OCI-LY1 (cell line): ENCODE data around the gene SLIT3.

ENCODE experiments used
- EZH2 ChIP-seq: fragments of 200-600 bp; sonication (generic), shearing (Covaris generic); IDR thresholded peaks from 2 replicates; pipeline ENCODE4 v1.8.0; 2017; ENCODE audit warnings: borderline replicate concordance, mixed run types, mild to moderate bottlenecking, antibody characterized with exemption, low read length, moderate library complexity, mixed read lengths
- TF ChIP-seq, protein P1 (sequence below): fragments of 200-600 bp; sonication (generic), shearing (Covaris generic); IDR thresholded peaks from 2 replicates; pipeline ENCODE4 v1.5.1; 2017; ENCODE audit warnings: mild to moderate bottlenecking, antibody characterized with exemption, low read length, moderate library complexity, mixed read lengths

DNA sequence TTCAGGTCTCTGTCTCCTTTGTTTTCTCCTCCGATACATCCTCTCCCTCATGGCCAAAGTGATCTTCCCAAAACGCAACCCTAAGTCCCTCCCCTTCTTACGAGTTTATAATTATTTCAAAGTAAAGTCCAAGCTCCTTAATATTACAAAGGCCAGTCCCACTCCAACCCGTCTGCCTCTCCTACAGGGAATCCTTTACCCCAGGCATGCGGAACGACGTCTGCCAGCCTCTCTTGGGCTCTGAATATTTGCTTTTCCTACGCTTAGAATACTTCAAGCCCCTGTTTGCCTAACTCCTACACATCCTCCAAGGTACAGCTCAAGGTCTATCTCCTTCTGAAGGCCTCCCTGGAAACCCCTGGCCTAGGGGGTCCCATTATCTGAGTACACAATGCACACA lies 246.4 kb downstream of the SLIT3 start:
- TF ChIP-seq, protein P1, sequence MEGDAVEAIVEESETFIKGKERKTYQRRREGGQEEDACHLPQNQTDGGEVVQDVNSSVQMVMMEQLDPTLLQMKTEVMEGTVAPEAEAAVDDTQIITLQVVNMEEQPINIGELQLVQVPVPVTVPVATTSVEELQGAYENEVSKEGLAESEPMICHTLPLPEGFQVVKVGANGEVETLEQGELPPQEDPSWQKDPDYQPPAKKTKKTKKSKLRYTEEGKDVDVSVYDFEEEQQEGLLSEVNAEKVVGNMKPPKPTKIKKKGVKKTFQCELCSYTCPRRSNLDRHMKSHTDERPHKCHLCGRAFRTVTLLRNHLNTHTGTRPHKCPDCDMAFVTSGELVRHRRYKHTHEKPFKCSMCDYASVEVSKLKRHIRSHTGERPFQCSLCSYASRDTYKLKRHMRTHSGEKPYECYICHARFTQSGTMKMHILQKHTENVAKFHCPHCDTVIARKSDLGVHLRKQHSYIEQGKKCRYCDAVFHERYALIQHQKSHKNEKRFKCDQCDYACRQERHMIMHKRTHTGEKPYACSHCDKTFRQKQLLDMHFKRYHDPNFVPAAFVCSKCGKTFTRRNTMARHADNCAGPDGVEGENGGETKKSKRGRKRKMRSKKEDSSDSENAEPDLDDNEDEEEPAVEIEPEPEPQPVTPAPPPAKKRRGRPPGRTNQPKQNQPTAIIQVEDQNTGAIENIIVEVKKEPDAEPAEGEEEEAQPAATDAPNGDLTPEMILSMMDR: no peak
- no peak for TF ChIP-seq EZH2
